Inflammatory macrophage treated with lipopolysaccharide for 1 hour (primary cell): Measurements from ENCODE around the gene RHOH.

Source experiments
- DNase-seq, 2 donors: peaks; one replicate each; pipeline ENCODE4 v3.0.0-alpha.2; 2020 to 2022

The RHOH gene

DNA sequence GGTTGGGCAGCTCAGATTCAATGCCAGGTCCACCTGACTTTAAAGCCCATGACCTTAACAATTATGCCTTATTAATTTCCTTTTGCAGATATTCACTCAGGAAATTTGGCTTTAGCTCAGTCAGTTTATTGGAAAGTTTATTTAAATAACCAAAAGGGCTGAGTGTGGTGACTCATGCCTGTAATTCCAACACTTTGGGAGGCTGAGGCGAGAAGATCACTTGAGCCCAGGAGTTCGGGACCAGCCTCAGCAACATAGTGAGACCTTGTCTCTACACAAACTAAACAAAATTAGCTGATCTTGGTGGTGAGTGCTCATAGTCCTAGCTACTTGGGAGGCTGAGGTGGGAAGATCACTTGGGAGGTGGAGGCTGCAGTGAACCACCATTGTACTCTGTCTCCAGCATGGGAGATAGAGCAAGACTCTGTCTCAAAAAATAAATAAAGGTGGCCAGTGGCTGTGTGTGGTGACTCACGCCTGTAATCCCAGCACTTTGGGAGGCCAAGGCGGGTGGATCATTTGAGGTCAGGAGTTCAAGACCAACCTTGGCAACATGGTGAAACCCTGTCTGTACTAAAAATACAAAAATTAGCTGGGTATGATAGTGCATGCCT, 43.3 kb downstream of the RHOH start:
- DNase-seq: no peak

DNA sequence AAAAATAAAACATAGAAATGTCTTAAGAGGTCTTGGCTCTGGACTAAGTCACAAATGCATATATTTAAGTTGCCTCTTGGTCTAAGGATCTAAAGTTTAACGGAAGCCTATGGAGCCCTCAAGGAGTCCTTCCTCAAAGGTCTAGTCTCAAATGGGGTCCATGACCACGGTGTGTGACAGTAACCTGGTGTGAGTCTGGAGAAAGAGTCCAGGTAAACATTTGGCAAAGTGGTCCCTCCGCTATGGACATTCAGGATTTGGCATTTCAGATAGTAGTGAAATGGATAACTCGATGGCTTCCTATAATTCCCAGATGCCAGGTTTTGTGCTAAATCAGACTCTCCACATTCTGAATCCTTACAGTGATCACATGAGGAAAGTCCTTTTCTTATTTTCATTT, 44.2 kb downstream of the RHOH start:
- no peak for DNase-seq

DNA sequence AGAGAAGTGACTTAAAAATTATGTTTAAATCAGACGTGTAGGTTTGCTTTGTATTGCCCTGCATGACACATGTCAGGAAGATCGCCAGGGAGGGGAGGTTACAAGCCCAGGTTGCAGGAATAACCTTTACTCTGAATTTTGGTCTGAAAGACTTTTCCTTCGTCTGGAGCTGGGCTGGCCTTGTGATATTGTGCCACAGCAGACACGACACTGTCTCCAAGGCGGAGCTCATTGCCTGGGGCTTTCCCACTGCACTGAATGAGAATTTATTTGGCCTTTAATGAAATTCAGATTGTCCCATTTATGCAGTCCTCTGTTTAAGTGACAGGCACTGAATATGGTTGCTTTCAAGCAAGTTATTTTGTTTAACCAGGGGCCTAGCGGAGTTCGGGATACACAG, 45.1 kb downstream of the RHOH start:
- DNase-seq: peak; percentile 73 to 76

DNA sequence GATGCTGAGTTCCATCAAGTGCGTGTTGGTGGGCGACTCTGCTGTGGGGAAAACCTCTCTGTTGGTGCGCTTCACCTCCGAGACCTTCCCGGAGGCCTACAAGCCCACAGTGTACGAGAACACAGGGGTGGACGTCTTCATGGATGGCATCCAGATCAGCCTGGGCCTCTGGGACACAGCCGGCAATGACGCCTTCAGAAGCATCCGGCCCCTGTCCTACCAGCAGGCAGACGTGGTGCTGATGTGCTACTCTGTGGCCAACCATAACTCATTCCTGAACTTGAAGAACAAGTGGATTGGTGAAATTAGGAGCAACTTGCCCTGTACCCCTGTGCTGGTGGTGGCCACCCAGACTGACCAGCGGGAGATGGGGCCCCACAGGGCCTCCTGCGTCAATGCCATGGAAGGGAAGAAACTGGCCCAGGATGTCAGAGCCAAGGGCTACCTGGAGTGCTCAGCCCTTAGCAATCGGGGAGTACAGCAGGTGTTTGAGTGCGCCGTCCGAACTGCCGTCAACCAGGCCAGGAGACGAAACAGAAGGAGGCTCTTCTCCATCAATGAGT, 46.6 kb downstream of the RHOH start:
- DNase-seq: no peak

DNA sequence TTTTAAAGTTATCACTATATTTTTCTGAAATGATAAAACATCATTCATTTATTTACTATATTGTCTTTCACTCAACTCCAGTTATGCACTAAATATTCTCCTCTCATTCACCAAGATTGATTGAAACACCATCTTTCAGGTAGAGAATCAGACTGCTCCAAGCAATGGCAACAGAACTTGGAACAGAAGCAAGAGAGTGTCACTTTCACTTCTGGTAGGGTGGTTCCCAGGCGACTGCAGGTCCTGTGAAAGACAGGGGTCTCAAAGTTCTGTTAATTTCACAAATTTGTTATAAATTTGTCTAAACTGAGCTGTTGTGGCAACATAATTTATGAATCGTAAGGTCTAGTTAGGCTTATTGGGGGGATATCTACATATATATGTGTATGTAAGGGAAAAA, 47.8 kb downstream of the RHOH start:
- no peak for DNase-seq

DNA sequence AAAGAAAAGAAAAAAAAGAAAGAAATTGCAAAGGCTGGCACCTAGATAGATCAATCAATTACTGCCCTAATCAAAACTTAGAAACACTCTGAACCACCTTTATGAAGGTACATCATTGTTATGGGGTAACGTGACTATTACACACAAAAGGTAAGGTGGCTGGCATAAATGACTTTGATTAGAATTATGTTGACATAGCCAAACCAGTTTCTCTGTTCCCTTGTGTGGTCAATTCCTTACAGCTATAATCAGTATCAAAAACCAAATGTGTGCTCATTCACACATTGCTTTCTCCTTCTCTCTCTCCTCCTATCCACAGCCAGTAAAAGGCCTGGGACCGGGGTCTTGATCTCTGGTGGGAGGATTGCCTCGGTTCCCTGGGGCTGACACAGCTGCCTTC, 48.7 kb downstream of the RHOH start:
- DNase-seq: no peak

DNA sequence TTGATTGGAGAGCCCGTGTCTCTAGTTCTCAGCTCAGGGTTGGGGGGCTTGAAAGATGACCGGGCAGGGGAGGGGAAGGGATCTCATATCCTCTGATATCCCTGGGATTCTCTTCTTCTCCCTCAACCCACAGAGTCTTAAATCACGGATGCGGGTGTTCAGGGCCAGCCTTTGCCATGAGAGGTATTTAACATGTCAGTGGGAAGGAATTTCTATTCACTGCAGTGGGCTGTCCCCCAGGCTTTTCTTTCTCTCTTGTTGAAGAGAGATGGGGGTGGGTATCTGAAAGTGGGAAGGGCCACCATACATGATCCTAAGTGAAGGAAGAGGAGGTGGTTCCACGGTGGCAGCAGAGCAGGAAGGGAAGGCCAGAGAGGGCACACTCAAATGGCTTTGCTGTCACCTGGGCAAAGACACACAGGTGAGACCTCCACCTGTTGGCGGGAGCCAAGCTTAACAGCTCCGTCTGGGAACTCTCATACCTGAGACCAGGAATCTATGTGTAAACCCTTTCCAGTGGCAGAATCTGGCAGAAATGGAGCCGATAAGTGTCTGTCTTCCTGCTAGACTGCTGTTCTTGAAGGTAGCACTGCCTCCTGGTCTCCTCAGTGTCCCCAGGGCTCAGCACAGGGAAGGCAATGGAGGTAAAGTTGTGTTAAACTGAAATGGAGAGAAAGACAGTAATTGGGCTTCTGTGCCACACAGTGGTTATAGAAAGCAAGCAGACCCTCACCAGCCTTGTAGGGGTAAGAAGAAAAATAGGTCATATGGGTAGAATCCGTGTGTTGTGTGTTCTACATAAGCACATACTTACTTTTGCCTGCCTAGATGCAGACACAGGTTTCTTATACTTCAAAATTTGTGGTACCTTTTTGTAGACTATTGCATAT, 49.4 kb downstream of the RHOH start:
- DNase-seq: no peak

DNA sequence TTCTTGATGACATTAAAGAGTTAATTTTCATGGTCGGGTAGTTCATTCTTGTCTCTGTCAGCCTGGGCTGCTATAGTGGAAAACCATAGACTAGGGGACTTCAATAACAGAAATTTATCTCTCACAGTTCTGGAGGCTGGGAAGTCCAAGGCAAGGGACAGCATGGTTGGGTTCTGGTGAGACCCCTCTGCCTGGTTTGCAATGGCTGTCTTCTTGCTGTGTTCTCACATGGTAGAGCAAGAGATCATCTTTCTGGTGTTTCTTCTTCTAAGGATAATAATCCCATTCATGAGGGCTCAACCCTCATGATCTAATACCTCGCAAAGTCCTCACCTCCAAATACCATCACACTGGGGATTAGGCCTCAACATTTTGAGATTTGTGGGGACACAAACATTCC, 50.1 kb downstream of the RHOH start:
- no peak for DNase-seq

DNA sequence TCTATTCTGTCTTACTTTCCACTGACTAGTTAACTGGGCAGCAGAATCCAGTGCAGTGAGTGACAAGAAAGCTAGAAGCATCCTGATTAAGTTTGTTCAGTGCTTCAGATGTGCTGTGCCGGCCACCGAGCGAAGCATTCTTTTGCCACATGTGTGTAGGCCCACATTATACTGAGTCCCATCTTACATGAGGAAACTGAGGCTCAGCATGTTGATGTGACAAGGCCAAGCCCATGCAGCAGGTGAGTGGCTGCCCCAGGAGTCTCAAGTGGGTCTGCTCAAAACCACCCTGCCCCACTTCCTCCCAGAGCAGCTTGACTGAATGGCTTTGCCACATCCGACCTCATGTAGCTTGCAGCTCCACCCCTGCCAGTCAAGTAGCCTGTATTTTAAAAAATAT, 50.5 kb downstream of the RHOH start:
- DNase-seq: no peak

DNA sequence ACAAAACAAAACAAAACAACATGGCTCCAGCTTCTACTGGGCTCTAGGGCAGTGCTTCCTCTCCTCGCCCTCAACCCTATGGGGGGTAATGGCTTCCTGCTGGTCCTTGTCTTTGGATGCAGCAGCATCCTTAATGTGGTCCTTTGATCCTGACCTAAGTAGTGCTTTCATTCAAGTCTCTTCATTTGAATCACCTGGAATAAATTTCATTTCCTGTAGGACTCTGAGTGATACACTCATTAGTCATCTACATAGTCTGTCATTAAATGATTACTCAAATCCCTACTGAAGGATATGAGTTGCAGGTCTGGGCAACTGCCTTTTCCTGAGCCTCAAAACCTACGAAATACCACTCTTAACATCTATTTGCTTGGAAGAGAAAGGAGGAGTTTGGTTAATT, 54.5 kb downstream of the RHOH start:
- no peak for DNase-seq

DNA sequence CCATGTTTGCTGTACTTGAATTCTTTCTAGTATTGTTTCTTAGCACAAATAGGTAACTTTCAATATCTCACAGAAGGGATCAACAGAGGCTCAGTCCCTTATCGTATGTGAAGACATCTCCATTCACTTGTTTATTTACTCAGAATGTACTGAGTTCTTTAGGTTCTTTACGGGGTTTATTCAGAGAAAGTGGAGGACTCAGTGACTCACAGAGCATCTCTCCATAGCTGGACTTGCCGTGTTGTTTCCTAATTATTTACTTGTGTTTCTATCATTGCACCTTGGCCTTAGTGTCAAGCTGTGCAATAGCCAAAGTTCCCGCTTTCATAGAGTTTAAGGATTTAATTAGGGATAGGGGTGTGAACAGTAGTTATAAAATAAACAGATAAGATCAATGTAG, 57.1 kb downstream of the RHOH start:
- no peak for DNase-seq

DNA sequence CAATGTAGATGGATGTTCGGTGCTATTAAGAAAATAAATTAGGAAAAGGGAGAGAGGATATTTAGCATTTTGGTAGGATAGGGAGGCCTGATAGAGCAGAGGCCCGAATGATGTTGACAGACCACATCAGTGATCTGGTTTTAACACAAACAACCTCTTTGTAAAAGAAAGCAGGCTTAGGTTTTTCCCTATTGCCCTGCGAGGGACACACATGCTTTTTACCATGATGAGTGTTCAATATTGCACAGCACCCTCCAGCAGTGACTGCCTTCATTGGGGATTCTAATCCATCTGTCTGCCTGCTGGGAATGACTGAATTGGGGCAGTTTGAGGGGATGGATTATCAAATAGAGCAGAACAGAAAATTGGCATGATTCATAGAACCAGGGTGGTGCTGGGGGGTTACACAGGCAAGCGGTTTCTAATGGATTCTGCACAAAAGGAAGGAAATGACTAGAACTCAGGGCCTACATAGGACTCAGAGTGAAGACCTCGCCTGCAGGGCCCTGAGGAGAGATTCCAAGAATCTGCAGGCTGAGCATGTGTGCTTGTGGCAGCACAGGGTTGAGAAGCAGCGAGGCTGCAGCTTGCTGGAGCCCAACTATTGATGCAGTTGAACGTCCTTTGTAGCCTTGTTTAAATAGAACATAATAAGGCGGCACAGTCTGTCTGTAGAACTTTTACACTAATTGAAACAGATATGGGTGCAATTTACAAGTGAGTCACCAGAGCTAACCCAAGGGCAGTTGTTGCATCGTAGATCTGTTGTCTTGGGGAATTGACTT, 58.0 kb downstream of the RHOH start:
- no peak for DNase-seq

DNA sequence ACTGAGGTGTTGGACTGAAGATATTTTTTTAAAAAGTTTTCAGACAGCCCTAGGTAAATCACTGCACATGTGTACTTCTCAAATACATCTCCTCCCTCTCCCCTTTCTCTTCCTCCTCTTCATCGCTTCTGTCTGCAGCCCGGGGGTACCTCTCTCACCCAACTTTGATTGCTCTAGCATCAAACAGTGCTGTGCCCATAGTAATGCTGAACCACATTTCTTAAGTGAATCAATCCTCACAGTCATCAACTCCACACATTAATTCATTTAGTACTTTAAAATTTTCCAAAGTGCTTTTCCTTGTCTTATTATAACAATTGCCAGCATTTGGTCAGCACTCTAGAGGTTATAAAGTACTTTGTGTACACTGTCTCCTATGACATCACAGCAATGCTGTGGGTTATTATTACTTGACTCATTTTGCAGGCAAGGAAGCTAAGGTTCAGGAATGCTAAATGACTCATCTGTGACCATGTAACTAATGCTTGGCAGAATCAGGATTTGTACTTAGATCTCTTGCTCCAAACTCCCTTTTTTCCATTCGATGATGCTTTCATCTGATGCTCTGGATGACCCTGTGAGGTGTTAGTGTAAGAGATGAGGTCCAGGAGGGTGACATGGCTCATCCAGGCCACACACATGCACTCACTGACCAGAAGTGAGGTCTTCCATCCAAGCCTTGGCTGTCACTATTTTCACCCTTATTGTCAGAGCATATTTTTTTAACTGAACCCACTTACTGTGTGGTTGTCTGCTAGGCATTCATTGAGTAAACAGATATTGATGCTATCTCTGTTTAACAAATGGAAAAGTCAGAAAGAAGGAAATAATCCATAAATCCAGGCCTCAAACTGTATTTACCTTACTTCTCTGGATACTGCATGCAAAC, 58.8 kb downstream of the RHOH start:
- peak in 1 of 2 donors; percentile 21 for DNase-seq

DNA sequence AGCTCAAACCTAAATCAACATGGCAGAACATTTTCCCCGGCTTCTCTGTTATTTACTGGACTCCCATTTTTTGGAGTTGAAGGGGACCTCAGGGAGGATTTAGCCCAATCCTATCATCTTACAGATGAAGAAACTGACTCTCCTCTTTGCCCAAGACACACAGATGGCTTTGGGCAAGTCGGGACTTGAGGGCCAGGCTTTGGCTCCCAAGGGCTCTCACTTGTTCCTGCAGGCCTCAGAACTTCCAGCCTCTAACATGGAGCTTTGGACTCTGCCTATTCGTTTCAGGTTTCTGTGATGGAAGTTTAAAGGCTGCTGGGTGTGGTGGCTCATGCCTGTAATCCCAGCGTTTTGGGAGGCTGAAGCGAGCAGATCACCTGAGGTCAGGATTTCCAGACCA, 59.5 kb downstream of the RHOH start:
- no peak for DNase-seq

DNA sequence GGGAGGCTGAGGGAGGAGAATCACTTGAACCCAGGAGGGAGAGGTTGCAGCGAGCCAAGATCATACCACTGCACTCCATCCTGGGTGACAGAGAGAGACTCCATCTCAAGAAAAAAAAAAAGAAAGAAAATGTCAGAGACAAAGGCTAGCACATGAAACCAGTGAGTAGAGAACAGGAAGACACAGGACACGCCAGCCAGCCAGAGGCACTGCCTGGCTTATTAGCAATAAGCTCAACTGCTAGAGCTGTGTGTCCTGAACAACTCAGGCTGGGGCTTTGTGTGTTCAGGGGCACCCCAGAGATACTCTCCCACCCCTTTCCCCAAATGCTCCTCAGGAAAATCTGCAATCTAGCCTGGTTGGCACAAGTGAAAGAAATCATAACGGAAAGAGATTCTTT, 60.0 kb downstream of the RHOH start:
- no peak for DNase-seq

DNA sequence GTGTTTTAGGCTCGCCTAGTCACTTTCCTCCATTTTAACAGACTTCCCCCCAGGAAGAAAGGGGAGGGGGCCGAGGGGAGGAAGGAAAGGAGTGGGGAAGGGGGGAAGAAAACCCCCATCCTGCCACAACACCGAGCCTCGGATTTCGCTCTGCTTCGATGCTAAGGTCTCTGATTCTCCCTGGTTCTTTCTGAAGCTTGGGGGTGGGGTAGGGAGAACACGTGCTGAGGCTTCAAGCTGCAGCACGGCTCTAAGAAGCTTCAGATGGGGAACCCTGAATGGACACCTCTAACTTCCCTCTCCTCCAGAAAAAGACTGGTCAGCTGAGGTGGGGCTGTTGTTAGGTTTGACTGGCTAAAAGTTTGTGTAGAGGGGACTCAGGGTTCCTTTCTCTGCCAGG, 61.8 kb downstream of the RHOH start:
- no peak for DNase-seq

DNA sequence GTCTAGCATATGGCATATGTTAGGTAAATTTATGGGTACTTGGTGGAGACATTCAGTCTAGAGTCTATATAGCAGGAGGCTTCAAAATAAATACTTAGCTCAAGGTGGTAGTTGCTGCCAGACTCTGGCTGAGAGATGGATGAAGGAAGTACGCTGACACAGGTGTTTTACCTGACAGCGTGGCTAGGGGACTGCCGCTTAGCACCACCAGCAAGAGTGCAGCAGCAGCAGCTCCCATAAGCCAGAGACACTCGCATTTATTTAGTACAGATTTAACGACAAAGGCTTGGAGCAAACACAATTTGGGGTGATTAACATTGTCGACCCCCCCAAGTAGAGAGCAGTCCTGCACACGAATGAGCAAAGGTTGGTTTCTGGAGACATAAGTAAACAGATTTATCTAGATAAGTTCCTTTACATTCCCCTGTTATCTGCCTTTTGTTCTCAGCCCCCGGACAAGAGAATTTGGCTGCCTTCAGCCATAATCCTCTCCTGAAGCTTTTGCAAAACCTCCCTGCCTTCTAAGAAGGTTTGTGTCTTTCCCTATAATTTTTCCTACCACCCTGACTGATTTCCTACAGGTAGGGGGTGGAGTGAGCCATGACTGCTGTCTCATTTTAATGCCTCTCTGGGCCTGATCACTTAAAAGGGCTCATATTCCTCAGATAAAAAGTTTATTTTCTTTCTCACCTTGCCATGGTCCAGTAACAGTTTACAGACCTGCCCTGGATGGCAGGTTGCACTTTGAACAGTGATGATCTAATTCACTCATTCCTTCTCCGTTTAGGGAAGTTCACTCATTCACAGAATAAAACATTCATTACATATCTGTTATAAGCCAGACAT, 64.6 kb downstream of the RHOH start:
- no peak for DNase-seq

DNA sequence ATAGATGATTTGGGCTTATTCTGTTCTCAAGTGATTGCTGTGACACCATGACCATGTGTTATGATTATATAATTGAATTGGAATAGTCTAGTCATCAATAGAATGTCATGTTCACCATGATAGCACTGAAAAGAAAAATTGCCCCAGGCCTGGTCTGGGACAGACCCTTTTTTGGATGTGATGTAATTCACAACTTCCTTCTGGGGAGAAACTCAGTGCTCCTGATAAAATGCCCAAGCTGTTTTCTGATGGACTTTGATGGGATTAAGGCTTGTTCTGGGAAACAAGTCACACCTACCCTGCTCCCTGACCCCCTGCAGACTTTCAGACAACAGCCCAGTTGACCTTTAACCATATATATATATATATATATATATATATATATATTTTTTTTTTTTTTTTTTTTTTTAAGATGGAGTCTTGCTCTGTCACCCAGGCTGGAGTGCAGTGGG, 65.3 kb downstream of the RHOH start:
- DNase-seq: peak in 1 of 2 donors; percentile 67

DNA sequence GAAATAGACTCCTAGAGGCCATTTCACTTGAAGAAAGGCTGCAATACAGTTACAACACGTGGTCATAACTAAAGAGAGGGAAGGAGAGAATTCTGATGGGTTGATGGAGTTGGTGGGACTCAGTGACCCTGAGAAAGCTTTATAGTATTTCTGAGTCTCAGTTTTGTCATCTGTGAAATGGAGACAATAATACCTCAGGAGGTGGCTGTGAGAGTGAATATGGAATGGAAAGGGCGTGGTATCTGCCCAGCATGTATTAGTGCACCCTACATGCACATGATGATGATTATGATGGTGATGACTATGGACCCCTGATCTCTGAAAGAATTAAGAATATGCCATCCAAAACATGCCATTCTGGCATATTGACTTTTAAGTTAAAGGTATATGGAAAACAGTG, 66.0 kb downstream of the RHOH start:
- no peak for DNase-seq

DNA sequence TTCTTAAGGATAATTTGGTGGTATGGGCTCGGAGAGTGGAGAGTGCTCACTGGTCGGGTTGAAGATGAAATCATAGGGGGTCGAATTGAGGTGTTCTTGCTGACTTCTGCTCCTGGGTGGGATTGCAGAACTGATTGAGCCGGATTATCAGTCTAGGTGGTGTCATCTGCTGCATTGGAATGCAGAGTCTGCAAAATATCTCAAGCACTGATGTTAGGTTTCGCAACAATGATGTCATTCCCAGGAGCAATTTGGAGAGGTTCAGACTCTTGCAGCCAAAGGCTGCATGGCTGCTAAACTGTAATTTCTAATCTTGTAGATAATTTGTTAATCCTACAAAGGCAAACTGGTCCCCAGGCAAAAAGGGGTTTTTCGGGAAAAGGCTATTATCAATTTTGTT, 67.7 kb downstream of the RHOH start:
- peak; percentile 33 to 37 for DNase-seq
